KBM-7 (cell line): ENCODE measurements around the gene RMP24.
"Not testable (repeated sequence)": the region's sequence is repeated elsewhere in the genome, so short reads cannot be mapped to it uniquely, and the experiment has no call there.

Experiments used
- DNase-seq: peaks from one replicate; pipeline ENCODE4 v3.0.0-alpha.2; 2015
- in situ Hi-C: fragments of 300-500 bp; cut with MboI; formaldehyde crosslinking; loops from 2 replicates; pipeline ENCODE4 v1.14.3; 2020; ENCODE audit warnings: low sequenced_read_pairs, low pct_unique_long_range_greater_than_20kb, mixed read lengths

The RMP24 gene

GRCh38 chr18:36017232-36017631, 44.8 kb downstream of the RMP24 start:
- in situ Hi-C loops = no loop called here
- no peak for DNase-seq

GRCh38 chr18:36020174-36020711, 47.8 kb downstream of the RMP24 start:
- no peak for DNase-seq
- in situ Hi-C loops = no loop called here

- DNase-seq = no peak
Observed at GRCh38 chr18:36023336-36023735, 50.9 kb downstream of the RMP24 start.

GRCh38 chr18:36024241-36024640, 51.8 kb downstream of the RMP24 start:
- DNase-seq, in situ Hi-C loops: not testable (repeated sequence)

More at GRCh38 chr18:36023336-36023735, 50.9 kb downstream of the RMP24 start:
- in situ Hi-C loops = no loop called here

GRCh38 chr18:36025025-36025424, 52.5 kb downstream of the RMP24 start:
- DNase-seq = no peak
- in situ Hi-C loops = no loop called here

- in situ Hi-C loops = no loop called here
- no peak for DNase-seq
Observed at GRCh38 chr18:36028859-36029258, 56.4 kb downstream of the RMP24 start.
